ENCODE results near the gene ST6GAL1.
"Not testable (repeated sequence)": the region's sequence is repeated elsewhere in the genome, so short reads cannot be mapped to it uniquely, and the experiment has no call there.

The ST6GAL1 gene, protein sequence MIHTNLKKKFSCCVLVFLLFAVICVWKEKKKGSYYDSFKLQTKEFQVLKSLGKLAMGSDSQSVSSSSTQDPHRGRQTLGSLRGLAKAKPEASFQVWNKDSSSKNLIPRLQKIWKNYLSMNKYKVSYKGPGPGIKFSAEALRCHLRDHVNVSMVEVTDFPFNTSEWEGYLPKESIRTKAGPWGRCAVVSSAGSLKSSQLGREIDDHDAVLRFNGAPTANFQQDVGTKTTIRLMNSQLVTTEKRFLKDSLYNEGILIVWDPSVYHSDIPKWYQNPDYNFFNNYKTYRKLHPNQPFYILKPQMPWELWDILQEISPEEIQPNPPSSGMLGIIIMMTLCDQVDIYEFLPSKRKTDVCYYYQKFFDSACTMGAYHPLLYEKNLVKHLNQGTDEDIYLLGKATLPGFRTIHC

DNA sequence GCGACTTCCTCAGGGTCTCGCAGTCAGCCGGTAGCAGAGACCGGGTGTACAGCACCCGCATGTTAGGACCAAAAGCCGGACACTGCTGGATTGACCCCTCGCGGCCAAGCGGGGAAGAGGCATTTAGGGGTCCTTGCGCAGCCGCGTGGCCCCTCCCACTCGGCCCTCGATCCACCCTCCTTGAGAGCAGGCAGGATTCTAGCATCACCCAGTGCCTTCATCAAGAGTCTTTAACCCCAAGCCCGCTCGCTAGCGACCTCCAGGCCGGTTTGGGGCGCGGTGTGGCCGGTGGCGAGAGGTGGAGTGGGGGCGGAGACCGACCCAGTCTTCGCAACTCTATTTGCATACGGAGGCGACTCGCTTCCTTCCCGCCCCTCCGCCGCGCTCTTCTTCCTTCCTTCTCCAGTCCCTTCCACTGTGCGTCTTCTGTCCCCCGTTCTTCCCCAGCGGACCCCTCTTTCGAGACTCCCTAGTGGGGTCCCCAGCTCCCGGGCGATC, at the start of gene ST6GAL1:
Gene ST6GAL1, plus strand, starts transcription at position 384 of the 498 bp plus-strand sequence. CDS start 112,178 bp downstream, outside the sequence.
- DNase-seq, result peak; percentile 65

DNA sequence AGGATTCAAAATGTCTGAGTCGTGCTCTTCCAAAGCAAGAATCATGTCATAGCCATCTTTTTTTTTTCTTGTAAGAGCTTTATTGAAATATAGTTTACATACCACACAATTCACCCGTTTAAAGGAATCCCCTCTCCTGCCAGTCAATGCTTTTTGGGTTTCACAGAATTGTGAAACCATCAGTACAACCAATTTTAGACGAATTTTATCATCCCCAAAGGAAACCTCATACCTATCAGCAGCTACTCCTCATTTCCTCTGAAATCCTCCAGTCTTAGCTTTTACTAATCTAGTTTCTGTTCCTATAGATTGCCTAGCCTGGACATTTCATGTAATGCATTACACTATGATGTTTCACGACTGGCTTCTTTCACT, 48.2 kb upstream of the ST6GAL1 start:
- DNase-seq, result no peak

GRCh38 chr3:186882881-186883685, 47.2 kb upstream of the ST6GAL1 start:
- no peak for DNase-seq

GRCh38 chr3:186883686-186884058, 46.7 kb upstream of the ST6GAL1 start:
- no peak for DNase-seq

- not testable (repeated sequence) for DNase-seq
These were observed 45.5 kb upstream of the ST6GAL1 start for GRCh38 chr3:186884868-186885267.

DNA sequence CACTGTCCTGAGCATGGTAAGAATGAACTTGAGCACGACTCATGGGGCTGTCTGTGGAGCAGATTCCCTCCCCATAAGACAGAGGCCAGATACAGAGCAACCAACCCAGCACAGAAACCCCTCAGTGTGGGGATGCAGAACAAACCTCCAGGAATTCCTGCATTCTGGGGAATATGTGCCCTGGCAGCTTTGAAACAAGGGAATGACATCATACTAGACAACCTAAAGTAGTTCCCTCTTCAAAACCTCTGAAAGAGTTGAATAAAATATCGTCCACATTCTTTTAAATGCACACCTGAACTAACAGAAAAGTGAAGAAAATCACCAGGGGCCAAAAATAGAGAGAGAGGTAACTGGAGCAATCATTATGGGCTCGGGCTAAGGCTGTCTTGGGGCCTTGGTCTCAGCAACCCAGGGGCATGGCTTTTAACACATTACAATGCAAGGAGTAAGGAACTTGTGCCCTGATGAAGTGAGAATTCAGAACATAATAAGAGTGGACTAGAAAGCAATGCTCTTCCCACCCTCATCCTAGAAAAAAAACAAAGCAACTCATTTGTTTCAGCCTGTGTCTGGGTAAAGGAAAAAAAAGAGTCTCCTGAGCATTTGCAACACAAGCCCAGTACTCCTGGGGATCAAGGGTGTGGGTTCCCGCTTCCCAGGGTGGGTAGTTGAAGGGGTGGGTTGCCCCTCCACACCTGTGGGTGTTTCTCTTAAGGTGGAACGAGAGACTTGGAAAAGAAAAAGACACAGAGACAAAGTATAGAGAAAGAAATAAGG, 43.9 kb upstream of the ST6GAL1 start:
- no peak for DNase-seq

GRCh38 chr3:186887507-186887938, 42.8 kb upstream of the ST6GAL1 start:
- not testable (repeated sequence) for DNase-seq

- no peak for DNase-seq
These were observed 41.8 kb upstream of the ST6GAL1 start for GRCh38 chr3:186888569-186888968.

DNA sequence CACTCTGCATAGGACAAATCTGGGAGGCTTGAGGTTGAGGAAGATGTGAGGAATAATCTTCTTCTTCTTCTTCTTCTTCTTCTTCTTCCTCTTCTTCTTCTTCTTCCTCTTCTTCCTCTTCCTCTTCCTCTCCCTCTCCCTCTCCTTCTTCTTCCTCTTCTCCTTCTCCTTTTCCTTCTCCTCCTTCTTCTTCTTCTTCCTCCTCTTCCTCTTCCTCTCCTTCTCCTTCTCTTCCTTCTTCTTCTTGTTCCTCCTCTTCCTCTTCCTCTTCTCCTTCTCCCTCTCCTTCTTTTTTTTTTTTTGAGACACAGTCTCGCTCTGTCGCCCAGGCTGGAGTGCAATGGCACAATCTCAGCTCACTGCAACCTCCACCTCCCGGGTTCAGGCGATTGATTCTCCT, 40.6 kb upstream of the ST6GAL1 start:
- not testable (repeated sequence) for DNase-seq

DNA sequence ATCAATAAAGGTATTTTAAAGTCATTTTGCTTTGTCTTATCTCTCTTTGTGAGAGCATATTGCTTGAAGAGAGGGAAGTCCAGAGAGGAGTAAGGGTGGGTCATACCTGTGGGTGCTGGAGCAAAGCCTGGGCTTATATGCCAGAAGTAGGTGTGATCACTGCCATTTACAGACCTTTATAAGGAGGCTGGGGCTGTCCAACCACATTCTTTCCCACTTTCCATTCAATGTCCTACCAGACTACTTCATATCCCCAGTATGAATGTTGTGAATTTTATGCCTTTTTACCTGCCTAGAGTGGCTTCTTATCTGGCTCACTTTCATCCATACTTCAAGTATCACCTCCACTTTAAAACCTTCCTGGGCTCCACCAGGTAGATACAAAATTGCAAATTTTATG, 39.4 kb upstream of the ST6GAL1 start:
- DNase-seq, result no peak

- not testable (repeated sequence) for DNase-seq
These were observed 37.3 kb upstream of the ST6GAL1 start for GRCh38 chr3:186893071-186893470.

GRCh38 chr3:186895406-186895805, 34.9 kb upstream of the ST6GAL1 start:
- DNase-seq, result no peak

DNA sequence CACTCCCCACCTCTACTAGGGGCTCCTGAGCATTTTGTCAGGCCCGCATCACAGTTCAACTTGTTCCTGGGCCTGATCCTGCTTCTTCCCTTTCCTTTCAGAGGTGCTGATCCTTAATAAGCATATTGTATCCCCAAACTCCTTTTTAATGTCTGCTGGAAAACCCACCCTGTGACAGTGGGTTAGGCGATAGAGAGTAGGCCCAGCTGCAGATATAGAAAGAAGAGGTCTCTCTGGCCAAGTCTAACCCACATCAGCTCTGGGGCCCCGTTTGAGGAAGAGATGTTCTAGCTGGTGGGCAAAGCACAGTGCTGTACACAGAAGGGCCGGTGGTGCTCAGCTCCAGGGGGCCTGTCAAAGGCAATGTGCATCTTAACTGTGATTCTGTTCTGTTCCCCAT, 34.3 kb upstream of the ST6GAL1 start:
- DNase-seq, result no peak

GRCh38 chr3:186896875-186897274, 33.5 kb upstream of the ST6GAL1 start:
- no peak for DNase-seq

DNA sequence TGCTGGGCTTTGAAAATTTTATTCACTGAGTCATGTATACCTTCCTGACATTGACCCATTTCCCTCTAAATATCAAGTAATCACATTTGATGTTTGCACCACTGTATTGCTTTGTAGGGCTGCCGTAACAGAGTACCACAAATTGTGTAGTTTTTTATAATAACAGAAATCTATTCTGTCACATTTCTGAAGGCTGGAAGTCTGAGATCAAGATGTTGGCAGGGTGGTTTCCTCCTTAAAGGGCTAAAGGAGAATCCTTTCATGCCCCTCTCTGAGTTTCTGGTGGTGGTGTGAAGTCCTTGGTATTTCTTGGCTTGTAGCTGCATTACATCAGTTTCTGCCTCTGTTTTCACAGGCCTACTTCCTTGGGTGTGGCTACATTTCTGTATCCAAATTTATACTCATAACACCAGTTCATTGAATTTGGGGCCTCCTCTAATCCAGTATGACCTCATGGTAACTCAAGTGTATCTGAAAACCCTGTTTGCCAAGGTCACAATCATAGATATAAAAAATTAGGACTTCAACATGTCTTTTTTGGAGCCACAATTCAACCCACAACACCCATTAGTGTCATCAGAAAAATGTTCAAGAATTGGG, 29.1 kb upstream of the ST6GAL1 start:
- no peak for DNase-seq

DNA sequence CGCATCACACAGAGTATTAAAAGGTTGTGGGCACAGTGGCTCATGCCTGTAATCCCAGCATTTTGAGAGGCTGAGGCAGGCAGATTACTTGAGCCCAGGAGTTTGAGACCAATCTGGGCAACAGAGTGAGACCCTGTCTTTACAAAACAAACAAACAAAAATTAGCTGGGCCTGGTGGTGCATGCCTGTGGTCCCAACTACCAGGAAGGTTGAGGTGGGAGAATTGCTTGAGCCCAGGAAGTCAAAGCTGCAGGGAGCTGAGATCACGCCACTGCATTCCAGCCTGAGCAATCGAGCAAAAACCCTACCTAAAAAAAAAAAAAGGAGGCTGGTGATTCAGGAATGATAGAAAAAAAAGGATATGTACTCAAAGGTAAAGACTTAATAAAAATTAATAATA, 28.2 kb upstream of the ST6GAL1 start:
- DNase-seq, result no peak

DNA sequence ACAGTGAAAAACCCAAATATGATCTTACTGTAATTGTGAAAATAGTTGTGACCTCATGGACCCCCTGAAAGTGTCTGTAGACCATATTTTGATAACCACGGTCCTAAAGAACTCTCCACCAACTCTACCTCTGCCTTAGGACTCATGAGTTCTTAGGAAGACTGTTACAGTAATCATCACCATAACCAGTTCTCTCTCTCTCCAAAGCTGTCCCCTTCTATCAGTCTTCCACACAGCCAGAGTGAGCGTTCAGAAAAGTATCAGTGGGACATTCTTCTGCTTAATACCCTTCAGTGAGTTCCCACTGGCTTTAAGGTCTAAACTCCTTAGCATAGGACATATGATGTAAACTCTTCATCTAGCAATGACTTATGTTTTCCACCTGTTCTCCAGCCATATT, 27.6 kb upstream of the ST6GAL1 start:
- DNase-seq, result no peak

GRCh38 chr3:186903676-186904075, 26.6 kb upstream of the ST6GAL1 start:
- DNase-seq, result not testable (repeated sequence)

DNA sequence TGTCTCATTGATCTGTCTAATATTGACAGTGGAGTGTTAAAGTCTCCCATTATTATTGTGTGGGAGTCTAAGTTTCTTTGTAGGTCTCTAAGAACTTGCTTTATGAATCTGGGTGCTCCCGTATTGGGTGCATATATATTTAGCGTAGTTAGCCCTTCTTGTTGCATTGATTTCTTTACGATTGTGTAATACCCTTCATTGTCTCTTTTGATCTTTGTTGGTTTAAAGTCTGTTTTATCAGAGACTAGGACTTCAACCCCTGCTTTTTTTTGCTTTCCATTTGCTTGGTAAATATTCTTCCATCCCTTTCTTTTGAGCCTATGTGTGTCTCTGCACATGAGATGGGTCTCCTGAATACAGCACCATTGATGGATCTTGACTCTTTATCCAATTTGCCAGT, 23.3 kb upstream of the ST6GAL1 start:
- not testable (repeated sequence) for DNase-seq

GRCh38 chr3:186909078-186909853, 21.1 kb upstream of the ST6GAL1 start:
- DNase-seq, result peak; percentile 84
